ENCODE results near the gene POLA1.

DNA sequence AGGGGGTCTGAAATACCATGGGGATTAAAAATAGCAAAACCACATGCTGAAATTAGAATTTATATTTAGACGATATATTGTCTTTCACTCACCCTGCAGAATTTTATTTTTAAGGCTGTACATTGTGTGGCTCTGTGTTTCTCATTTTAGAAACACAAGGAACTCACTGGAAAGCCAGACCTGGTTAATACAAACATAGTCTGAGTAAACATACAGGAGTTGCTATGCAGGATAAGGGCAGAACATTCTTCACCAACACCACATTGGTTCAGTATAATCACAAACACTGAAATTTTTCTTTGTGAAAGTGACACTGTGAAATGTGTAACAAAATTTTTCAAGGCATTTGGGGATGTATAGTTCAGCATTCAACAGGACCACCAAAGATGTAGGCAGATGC, 206.5 kb downstream of the POLA1 start:
- TF ChIP-seq, protein P1, sequence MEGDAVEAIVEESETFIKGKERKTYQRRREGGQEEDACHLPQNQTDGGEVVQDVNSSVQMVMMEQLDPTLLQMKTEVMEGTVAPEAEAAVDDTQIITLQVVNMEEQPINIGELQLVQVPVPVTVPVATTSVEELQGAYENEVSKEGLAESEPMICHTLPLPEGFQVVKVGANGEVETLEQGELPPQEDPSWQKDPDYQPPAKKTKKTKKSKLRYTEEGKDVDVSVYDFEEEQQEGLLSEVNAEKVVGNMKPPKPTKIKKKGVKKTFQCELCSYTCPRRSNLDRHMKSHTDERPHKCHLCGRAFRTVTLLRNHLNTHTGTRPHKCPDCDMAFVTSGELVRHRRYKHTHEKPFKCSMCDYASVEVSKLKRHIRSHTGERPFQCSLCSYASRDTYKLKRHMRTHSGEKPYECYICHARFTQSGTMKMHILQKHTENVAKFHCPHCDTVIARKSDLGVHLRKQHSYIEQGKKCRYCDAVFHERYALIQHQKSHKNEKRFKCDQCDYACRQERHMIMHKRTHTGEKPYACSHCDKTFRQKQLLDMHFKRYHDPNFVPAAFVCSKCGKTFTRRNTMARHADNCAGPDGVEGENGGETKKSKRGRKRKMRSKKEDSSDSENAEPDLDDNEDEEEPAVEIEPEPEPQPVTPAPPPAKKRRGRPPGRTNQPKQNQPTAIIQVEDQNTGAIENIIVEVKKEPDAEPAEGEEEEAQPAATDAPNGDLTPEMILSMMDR (IDR thresholded peaks at IDR 0.05), result no peak
- TF ChIP-seq POLR2A (IDR thresholded peaks at IDR 0.05), result no peak
